ENCODE measurements around the gene TCF3.

DNA sequence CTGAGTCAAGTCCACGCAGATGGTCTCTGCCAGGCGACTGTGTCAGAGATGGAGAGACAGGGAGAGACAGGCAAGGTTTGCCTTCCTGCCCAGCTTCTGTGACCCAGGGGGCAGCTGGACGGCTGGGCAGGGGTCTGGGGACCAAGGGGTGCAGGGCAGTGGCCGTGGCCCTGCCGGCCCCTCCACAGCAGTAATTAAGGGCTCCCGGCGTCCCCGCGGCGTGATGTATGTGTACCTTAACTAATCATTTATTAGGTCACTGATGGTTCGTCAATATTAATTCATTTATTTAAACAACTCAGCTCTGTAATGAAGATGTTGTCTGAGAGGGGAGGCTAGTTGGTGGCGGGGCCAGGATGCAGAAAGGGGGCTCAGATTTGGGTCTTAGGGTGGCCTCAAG, 28.6 kb upstream of the TCF3 start:
- no peak for TF ChIP-seq EZH2 (IDR thresholded peaks at IDR 0.05; ENCODE audit: insufficient read depth, poor library complexity, severe bottlenecking)
- no peak for TF ChIP-seq EZH2phosphoT487 (IDR thresholded peaks at IDR 0.05; ENCODE audit: insufficient read depth, low read depth)
